GM12873 (cell line): ENCODE data around the gene APOE.

Experiments used
- CTCF ChIP-seq: IDR thresholded peaks from 2 replicates; pipeline ENCODE4 v1.5.1; 2012; ENCODE audit warnings: low read depth, mild to moderate bottlenecking, moderate library complexity, low read length, control low read depth; ENCODE audit not compliant: insufficient read depth; ENCODE audit errors: missing control alignments

The APOE gene

GRCh38 chr19:44905437-44906160 lies at the start of gene APOE:
TSS of gene APOE (plus strand) at chr19:44905796. CDS start at chr19:44906625, 829 bp downstream.
- no peak for TF ChIP-seq CTCF

GRCh38 chr19:44856421-44857083 lies 49.0 kb upstream of the APOE start:
- no peak for TF ChIP-seq CTCF

- TF ChIP-seq CTCF = no peak
These were observed 47.8 kb upstream of the APOE start for GRCh38 chr19:44857837-44858236.

- no peak for TF ChIP-seq CTCF
These were observed 41.6 kb upstream of the APOE start for GRCh38 chr19:44863990-44864389.

GRCh38 chr19:44865196-44865767 lies 40.3 kb upstream of the APOE start:
- no peak for TF ChIP-seq CTCF

- TF ChIP-seq CTCF = no peak
These were observed 38.9 kb upstream of the APOE start for GRCh38 chr19:44866664-44867063.

GRCh38 chr19:44867578-44867977 lies 38.0 kb upstream of the APOE start:
- TF ChIP-seq CTCF = no peak
